GM10266 (cell line): ENCODE measurements around the gene TAPBPL.
A peak's percentile ranks its signal among the peaks of the same experiment; 100 is the strongest.

ENCODE experiments used
- DNase-seq: peaks from one replicate; pipeline ENCODE4 v3.0.0; 2012; ENCODE audit errors: extremely low spot score
- CTCF ChIP-seq: IDR thresholded peaks from 2 replicates; pipeline ENCODE4 v1.5.1; 2012; ENCODE audit warnings: mild to moderate bottlenecking, low read depth; ENCODE audit not compliant: control insufficient read depth, insufficient read depth; ENCODE audit errors: missing control alignments

Gene TAPBPL

DNA sequence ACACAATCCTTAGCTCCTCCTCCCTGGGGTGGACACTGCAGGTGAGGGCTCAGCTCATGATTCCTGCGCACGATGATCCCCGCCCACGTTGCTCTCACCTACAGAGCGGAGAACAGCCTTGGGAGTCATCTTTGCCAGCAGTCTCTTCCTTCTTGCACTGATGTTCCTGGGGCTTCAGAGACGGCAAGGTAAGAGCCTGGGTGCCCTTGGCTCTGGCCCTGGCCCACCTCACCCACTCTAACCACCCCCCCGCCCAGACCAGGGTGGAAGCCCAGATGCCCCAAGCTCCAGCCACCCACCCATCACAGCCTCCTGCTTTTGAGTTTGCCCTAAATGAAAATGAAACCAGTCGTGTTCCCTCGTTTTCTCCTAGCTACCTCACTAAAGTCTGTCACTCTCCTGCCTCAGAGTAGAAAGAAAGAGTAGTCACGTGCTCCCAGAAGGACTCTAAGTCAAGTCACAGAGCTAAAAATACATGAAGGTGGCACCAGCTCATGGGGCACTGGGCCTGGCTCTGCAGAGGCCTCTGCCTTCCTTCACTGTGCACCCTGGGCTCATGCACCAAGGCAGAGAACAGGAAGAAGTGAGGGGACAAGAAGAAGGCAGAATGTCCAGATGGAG lies 9.0 kb downstream of the TAPBPL start:
- no peak for TF ChIP-seq CTCF

DNA sequence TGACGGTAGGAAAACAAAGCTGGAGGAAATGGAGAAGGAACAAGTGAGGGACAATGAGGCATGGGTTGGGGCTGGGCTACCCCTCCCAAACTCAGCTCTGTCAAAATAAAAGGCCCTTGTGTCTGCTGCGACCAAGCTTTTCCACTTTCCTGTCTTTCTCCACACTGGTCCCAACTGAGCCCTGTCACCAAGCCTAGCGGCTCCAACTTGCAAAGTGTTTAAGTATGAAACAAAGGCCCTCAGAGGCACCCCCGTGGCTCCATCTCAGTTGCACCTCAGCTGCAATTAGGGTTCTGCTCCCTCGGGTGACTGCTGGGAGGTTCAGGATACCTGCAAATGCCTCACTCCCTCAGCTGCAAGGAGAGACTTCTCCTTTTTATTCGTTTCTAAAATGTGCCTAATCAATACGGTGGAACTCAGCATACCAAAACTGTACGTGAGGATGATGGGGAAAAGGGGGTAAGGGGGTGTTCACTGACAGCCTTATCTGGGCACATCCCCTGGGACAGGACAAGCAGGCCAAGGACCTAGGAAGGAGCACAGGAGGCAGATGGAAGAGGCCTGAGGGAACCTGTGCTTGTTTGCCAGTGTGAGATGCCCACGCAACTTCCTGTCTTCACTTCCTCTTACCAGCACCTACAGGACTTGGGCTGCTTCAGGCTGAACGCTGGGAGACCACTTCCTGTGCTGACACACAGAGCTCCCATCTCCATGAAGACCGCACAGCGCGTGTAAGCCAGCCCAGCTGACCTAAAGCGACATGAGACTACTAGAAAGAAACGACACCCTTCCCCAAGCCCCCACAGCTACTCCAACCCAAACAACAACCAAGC lies 9.8 kb downstream of the TAPBPL start:
- TF ChIP-seq CTCF, result no peak
- peak; percentile 78 for DNase-seq

More for the DNA sequence above, 9.0 kb downstream of the TAPBPL start:
- no peak for DNase-seq

DNA sequence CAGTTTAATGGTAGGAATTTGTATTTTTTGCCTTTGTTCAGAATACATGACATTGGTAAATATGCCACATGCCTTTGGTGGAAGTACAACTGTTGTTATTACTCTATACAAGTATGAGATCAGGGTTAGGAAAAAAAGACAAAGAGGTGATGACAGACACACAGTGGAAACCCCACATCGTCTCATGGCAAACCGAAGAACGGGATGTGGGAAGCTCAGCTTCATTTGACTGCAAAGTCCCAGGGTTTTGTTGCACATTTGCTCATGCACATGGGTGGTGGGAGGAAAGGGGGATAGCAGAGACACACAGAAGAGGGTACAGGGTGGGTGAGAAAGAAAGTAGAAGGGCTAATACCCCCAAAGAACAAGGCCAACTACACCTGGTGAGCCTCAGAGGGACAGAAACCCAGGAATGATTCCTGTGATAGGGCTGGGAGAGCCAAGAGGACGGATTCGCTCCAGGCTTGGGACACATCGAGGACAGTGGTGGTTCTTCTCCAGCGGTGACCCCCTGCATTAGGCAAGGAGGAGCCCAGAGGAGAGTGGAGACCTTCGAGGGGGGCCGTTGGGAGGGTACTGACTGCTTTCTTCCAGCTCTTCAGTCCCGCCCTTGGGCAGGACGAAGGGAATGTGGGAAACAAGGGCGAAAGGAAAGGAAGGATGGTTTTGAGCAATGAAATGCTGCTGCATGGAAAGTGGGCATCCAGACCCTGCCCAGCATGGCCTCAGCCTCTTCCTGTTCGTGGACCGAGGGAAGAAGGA lies 10.6 kb downstream of the TAPBPL start:
- TF ChIP-seq CTCF, result no peak
- DNase-seq, result no peak

- no peak for TF ChIP-seq CTCF
Observed at GRCh38 chr12:6463216-6463615, 11.4 kb downstream of the TAPBPL start.

GRCh38 chr12:6463858-6464257 lies 12.0 kb downstream of the TAPBPL start:
- TF ChIP-seq CTCF, result no peak
- no peak for DNase-seq

More at GRCh38 chr12:6463216-6463615, 11.4 kb downstream of the TAPBPL start:
- DNase-seq, result no peak

GRCh38 chr12:6464531-6464930 lies 12.7 kb downstream of the TAPBPL start:
- no peak for TF ChIP-seq CTCF
- no peak for DNase-seq
